Measurements from ENCODE around the gene MKX.
"Not testable (repeated sequence)": the region's sequence is repeated elsewhere in the genome, so short reads cannot be mapped to it uniquely, and the experiment has no call there.

Gene MKX

GRCh38 chr10:27692663-27693062 is 53.0 kb downstream of the MKX start:
- DNase-seq (ENCODE audit: low read depth in 2 of 2) = no peak

- DNase-seq (ENCODE audit: low read depth in 2 of 2) = no peak
These were observed 56.6 kb downstream of the MKX start for GRCh38 chr10:27688991-27689390.

- DNase-seq (ENCODE audit: low read depth in 2 of 2) = no peak
These were observed 57.3 kb downstream of the MKX start for GRCh38 chr10:27688276-27688675.

- no peak for DNase-seq (ENCODE audit: low read depth in 2 of 2)
These were observed 57.9 kb downstream of the MKX start for GRCh38 chr10:27687743-27688142.

- no peak for DNase-seq (ENCODE audit: low read depth in 2 of 2)
These were observed 58.3 kb downstream of the MKX start for GRCh38 chr10:27687326-27687725.

GRCh38 chr10:27685681-27686080 is 59.9 kb downstream of the MKX start:
- DNase-seq (ENCODE audit: low read depth in 2 of 2) = no peak

GRCh38 chr10:27683226-27683625 is 62.4 kb downstream of the MKX start:
- DNase-seq (ENCODE audit: low read depth in 2 of 2) = no peak

GRCh38 chr10:27681795-27682194 is 63.8 kb downstream of the MKX start:
- DNase-seq (ENCODE audit: low read depth in 2 of 2) = not testable (repeated sequence)

GRCh38 chr10:27680691-27681605 is 64.7 kb downstream of the MKX start:
- no peak for DNase-seq (ENCODE audit: low read depth in 2 of 2)

- no peak for DNase-seq (ENCODE audit: low read depth in 2 of 2)
These were observed 65.5 kb downstream of the MKX start for GRCh38 chr10:27680006-27680557.

- DNase-seq (ENCODE audit: low read depth in 2 of 2) = no peak
These were observed 66.2 kb downstream of the MKX start for GRCh38 chr10:27679369-27679912.

GRCh38 chr10:27678166-27678565 is 67.5 kb downstream of the MKX start:
- DNase-seq (ENCODE audit: low read depth in 2 of 2) = no peak

- DNase-seq (ENCODE audit: low read depth in 2 of 2) = no peak
These were observed 72.6 kb downstream of the MKX start for GRCh38 chr10:27673065-27673464.

GRCh38 chr10:27671821-27672220 is 73.8 kb downstream of the MKX start:
- DNase-seq (ENCODE audit: low read depth in 2 of 2) = no peak

- DNase-seq (ENCODE audit: low read depth in 2 of 2) = no peak
These were observed 81.2 kb downstream of the MKX start for GRCh38 chr10:27664461-27664860.

GRCh38 chr10:27663621-27664020 is 82.0 kb downstream of the MKX start:
- no peak for DNase-seq (ENCODE audit: low read depth in 2 of 2)

GRCh38 chr10:27661514-27662286 is 83.9 kb downstream of the MKX start:
- DNase-seq (ENCODE audit: low read depth in 2 of 2) = no peak

- DNase-seq (ENCODE audit: low read depth in 2 of 2) = no peak
These were observed 84.9 kb downstream of the MKX start for GRCh38 chr10:27660711-27661110.

- no peak for DNase-seq (ENCODE audit: low read depth in 2 of 2)
These were observed 85.4 kb downstream of the MKX start for GRCh38 chr10:27660268-27660667.

GRCh38 chr10:27659786-27660185 is 85.8 kb downstream of the MKX start:
- no peak for DNase-seq (ENCODE audit: low read depth in 2 of 2)

GRCh38 chr10:27658788-27659187 is 86.8 kb downstream of the MKX start:
- no peak for DNase-seq (ENCODE audit: low read depth in 2 of 2)

GRCh38 chr10:27655296-27655695 is 90.3 kb downstream of the MKX start:
- no peak for DNase-seq (ENCODE audit: low read depth in 2 of 2)
